Measurements from ENCODE around the gene MRPL46.

MRPL46 gene

GRCh38 chr15:88430051-88430450, 37.1 kb downstream of the MRPL46 start:
- Histone ChIP-seq H3K27me3 (ENCODE audit: low read length) (no peaks in the 10 kb centered on the region), H3K9ac (ENCODE audit: low read length) (no peak overlapping the region), H3K9me3 (ENCODE audit: insufficient read depth, low read length) (no peaks in the 10 kb centered on the region), H3F3A (ENCODE audit: insufficient read depth) (no peaks in the 10 kb centered on the region), H3K27ac (ENCODE audit: low read depth, low read length) (no peak overlapping the region), H3K4me3 (ENCODE audit: insufficient read depth, low read length, poor library complexity, severe bottlenecking) (no peak overlapping the region), H3K9me2 (replicated peaks; ENCODE audit: insufficient read depth, low read length) (no peaks in the 10 kb centered on the region), H2AFZ (ENCODE audit: low read depth, low read length, severe bottlenecking) (no peak overlapping the region), H3K36me3 (ENCODE audit: low read length) (no peaks in the 10 kb centered on the region), H3K79me2 (ENCODE audit: insufficient read depth, low read length) (no peaks in the 10 kb centered on the region), H4K20me1 (ENCODE audit: low read depth, low read length) (no peaks in the 10 kb centered on the region), H3K4me2 (ENCODE audit: low read depth, low read length, poor library complexity, severe bottlenecking) (no peak overlapping the region)
- no peak for TF ChIP-seq EZH2phosphoT487 (conservative IDR thresholded peaks at IDR 0.05; ENCODE audit: low read length)
- no peak for TF ChIP-seq CTCF (IDR thresholded peaks at IDR 0.05; ENCODE audit: insufficient read depth, low read length, poor library complexity, severe bottlenecking)

- Histone ChIP-seq H3K9me3 (ENCODE audit: insufficient read depth, low read length) (no peaks in the 10 kb centered on the region), H3K4me3 (ENCODE audit: insufficient read depth, low read length, poor library complexity, severe bottlenecking) (no peak overlapping the region), H3K79me2 (ENCODE audit: insufficient read depth, low read length) (no peaks in the 10 kb centered on the region), H3K9me2 (replicated peaks; ENCODE audit: insufficient read depth, low read length) (no peaks in the 10 kb centered on the region), H3K36me3 (ENCODE audit: low read length) (no peaks in the 10 kb centered on the region), H4K20me1 (ENCODE audit: low read depth, low read length) (no peaks in the 10 kb centered on the region), H3K9ac (ENCODE audit: low read length) (no peak overlapping the region), H2AFZ (ENCODE audit: low read depth, low read length, severe bottlenecking) (no peak overlapping the region), H3K4me2 (ENCODE audit: low read depth, low read length, poor library complexity, severe bottlenecking) (no peak overlapping the region), H3K27me3 (ENCODE audit: low read length) (no peaks in the 10 kb centered on the region), H3F3A (ENCODE audit: insufficient read depth) (no peaks in the 10 kb centered on the region), H3K27ac (ENCODE audit: low read depth, low read length) (no peak overlapping the region)
- TF ChIP-seq EZH2phosphoT487 (conservative IDR thresholded peaks at IDR 0.05; ENCODE audit: low read length) = no peak
These were observed 38.2 kb downstream of the MRPL46 start for GRCh38 chr15:88428805-88429605.

- H3K9ac ChIP-seq (ENCODE audit: low read length) = no peak overlapping the region
- H3K79me2 ChIP-seq (ENCODE audit: insufficient read depth, low read length) = no peaks in the 10 kb centered on the region
- no peak overlapping the region for H3K4me3 ChIP-seq (ENCODE audit: insufficient read depth, low read length, poor library complexity, severe bottlenecking)
- no peaks in the 10 kb centered on the region for H3K9me2 ChIP-seq (replicated peaks; ENCODE audit: insufficient read depth, low read length)
- no peaks in the 10 kb centered on the region for H3K36me3 ChIP-seq (ENCODE audit: low read length)
- H2AFZ ChIP-seq (ENCODE audit: low read depth, low read length, severe bottlenecking) = no peak overlapping the region
- H4K20me1 ChIP-seq (ENCODE audit: low read depth, low read length) = no peaks in the 10 kb centered on the region
- no peak overlapping the region for H3K27ac ChIP-seq (ENCODE audit: low read depth, low read length)
- no peak overlapping the region for H3K4me2 ChIP-seq (ENCODE audit: low read depth, low read length, poor library complexity, severe bottlenecking)
- no peak for TF ChIP-seq EZH2phosphoT487 (conservative IDR thresholded peaks at IDR 0.05; ENCODE audit: low read length)
- no peak for TF ChIP-seq CTCF (IDR thresholded peaks at IDR 0.05; ENCODE audit: insufficient read depth, low read length, poor library complexity, severe bottlenecking)
- no peaks in the 10 kb centered on the region for H3F3A ChIP-seq (ENCODE audit: insufficient read depth)
- no peaks in the 10 kb centered on the region for H3K27me3 ChIP-seq (ENCODE audit: low read length)
- H3K9me3 ChIP-seq (ENCODE audit: insufficient read depth, low read length) = no peaks in the 10 kb centered on the region
These were observed 39.1 kb downstream of the MRPL46 start for GRCh38 chr15:88428053-88428452.

GRCh38 chr15:88426304-88426703, 40.9 kb downstream of the MRPL46 start:
- Histone ChIP-seq H2AFZ (ENCODE audit: low read depth, low read length, severe bottlenecking) (no peak overlapping the region), H3K9ac (ENCODE audit: low read length) (no peak overlapping the region), H3K79me2 (ENCODE audit: insufficient read depth, low read length) (no peaks in the 10 kb centered on the region), H3K9me3 (ENCODE audit: insufficient read depth, low read length) (no peaks in the 10 kb centered on the region), H3K36me3 (ENCODE audit: low read length) (no peaks in the 10 kb centered on the region), H3K27me3 (ENCODE audit: low read length) (no peaks in the 10 kb centered on the region), H3K4me2 (ENCODE audit: low read depth, low read length, poor library complexity, severe bottlenecking) (no peak overlapping the region), H3F3A (ENCODE audit: insufficient read depth) (no peaks in the 10 kb centered on the region), H4K20me1 (ENCODE audit: low read depth, low read length) (no peaks in the 10 kb centered on the region), H3K9me2 (replicated peaks; ENCODE audit: insufficient read depth, low read length) (no peaks in the 10 kb centered on the region), H3K4me3 (ENCODE audit: insufficient read depth, low read length, poor library complexity, severe bottlenecking) (no peak overlapping the region), H3K27ac (ENCODE audit: low read depth, low read length) (no peak overlapping the region)
- TF ChIP-seq CTCF (IDR thresholded peaks at IDR 0.05; ENCODE audit: insufficient read depth, low read length, poor library complexity, severe bottlenecking) = no peak
- no peak for TF ChIP-seq EZH2phosphoT487 (conservative IDR thresholded peaks at IDR 0.05; ENCODE audit: low read length)
